ENCODE data around the gene FBXO45.
A peak's percentile ranks its signal among the peaks of the same experiment; 100 is the strongest.
"Not testable (repeated sequence)": the region's sequence is repeated elsewhere in the genome, so short reads cannot be mapped to it uniquely, and the experiment has no call there.

The FBXO45 gene

DNA sequence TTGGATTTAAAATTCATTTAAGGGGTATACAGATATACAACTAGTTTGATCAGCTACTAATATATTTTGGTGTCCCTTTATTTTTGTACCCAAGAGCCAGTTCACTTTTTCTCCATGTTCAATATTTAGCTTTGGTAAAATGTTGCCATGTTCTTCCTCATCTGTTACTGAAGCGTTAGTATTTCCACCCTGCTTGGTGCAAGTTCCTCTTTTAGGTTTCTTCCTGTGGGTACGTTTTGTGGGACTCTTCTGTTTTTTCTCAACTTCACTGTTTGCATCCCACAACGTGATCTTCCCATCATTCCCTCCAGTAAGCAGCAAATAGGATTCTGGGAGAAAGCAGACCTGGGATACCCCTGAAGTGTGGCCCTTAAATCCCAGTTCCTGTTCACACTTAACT is 14.3 kb upstream of the FBXO45 start:
- WGBS, 2 experiments: 85 to 92% methylated on average over 3 of the region's 3 CpGs

DNA sequence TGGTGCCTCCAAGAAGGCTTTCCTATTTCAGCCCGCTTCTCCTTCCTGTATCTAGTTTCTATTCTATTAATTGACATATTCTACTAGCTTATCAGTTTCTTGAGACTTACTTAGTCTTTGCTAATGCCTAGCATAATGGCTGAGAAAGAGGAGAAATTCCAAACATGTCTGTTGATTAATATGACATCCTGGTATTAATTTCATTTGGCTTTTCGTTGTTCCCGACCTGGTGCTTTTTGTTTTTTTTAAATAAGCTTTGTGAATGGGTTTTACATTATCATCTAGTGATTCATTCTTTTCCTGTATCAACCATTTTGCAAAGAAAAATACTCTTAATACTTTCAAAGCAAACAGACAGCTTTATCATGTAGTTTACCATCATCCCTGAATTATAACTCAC is 13.2 kb upstream of the FBXO45 start:
- Histone ChIP-seq H3K4me3 (ENCODE audit: insufficient read depth, low read depth, low read length) (no peak overlapping the region), H3K27ac (ENCODE audit: insufficient read depth, low read depth, low read length, poor library complexity, severe bottlenecking) (no peak overlapping the region), H3K4me1 (ENCODE audit: control insufficient read depth, insufficient read depth, low read length) (no peaks in the 10 kb centered on the region), H3K9me3 (ENCODE audit: control insufficient read depth, low read length) (no peaks in the 10 kb centered on the region), H3K27me3 (ENCODE audit: control insufficient read depth, insufficient read depth, low read length, poor library complexity, severe bottlenecking) (no peaks in the 10 kb centered on the region), H3K36me3 (ENCODE audit: control insufficient read depth, insufficient read depth, low read length) (no peaks in the 10 kb centered on the region)
- 92% methylated on average over 3 of the region's 3 CpGs; no CpG with 5 or more reads in 1 of the 2 experiments for WGBS, 2 experiments

More for the DNA sequence above, 14.3 kb upstream of the FBXO45 start:
- no peak overlapping the region for H3K27ac ChIP-seq (ENCODE audit: insufficient read depth, low read depth, low read length, poor library complexity, severe bottlenecking)
- H3K9me3 ChIP-seq (ENCODE audit: control insufficient read depth, low read length): no peaks in the 10 kb centered on the region
- H3K36me3 ChIP-seq (ENCODE audit: control insufficient read depth, insufficient read depth, low read length): no peaks in the 10 kb centered on the region
- no peaks in the 10 kb centered on the region for H3K27me3 ChIP-seq (ENCODE audit: control insufficient read depth, insufficient read depth, low read length, poor library complexity, severe bottlenecking)
- H3K4me3 ChIP-seq (ENCODE audit: insufficient read depth, low read depth, low read length): no peak overlapping the region
- H3K4me1 ChIP-seq (ENCODE audit: control insufficient read depth, insufficient read depth, low read length): no peaks in the 10 kb centered on the region

DNA sequence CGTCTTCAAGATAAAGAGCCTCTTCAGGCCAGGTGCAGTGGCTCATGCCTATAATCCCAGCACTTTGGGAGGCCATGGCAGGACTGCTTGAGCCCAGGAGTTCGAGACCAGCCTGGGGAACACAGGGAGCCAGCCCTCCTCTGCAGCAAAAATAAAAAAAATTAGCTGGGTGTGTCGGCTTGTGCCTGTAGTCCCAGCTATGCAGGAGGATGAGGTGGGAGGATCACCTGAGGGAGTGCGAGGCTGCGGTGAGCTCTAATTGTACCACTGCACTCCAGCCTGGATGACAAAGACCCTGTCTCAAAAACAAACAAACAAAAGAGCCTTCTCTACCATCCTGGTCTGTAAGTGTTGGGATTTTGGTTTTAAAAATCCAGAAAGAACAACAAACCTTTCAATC is 11.2 kb upstream of the FBXO45 start:
- no peaks in the 10 kb centered on the region for H3K27me3 ChIP-seq (ENCODE audit: control insufficient read depth, insufficient read depth, low read length, poor library complexity, severe bottlenecking)
- no peak overlapping the region for H3K4me3 ChIP-seq (ENCODE audit: insufficient read depth, low read depth, low read length)
- H3K4me1 ChIP-seq (ENCODE audit: control insufficient read depth, insufficient read depth, low read length): no peaks in the 10 kb centered on the region
- 85 to 86% methylated on average over 4 to 5 of the region's 5 CpGs for WGBS, 2 experiments
- no peaks in the 10 kb centered on the region for H3K36me3 ChIP-seq (ENCODE audit: control insufficient read depth, insufficient read depth, low read length)
- no peak overlapping the region for H3K27ac ChIP-seq (ENCODE audit: insufficient read depth, low read depth, low read length, poor library complexity, severe bottlenecking)
- H3K9me3 ChIP-seq (ENCODE audit: control insufficient read depth, low read length): no peaks in the 10 kb centered on the region

DNA sequence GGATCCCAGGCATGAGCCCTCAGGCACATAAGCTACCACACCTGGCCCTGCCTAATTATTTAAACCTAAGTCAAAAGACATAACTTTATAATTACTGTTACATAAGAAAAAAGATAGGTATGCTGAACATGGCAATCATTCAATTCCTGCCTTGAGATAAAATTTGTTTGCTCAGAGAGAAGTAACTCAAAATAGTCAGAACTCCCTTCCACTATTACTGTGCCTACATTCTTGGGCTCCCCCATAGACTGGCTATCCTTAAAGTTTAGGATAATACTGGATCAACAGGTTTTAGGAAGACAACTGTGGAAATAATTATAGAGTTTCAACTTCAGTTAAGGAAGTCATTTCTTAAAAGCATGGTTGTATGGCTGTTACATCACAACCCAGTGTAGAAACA is 10.0 kb upstream of the FBXO45 start:
- no peaks in the 10 kb centered on the region for H3K9me3 ChIP-seq (ENCODE audit: control insufficient read depth, low read length)
- no peaks in the 10 kb centered on the region for H3K36me3 ChIP-seq (ENCODE audit: control insufficient read depth, insufficient read depth, low read length)
- no peaks in the 10 kb centered on the region for H3K4me1 ChIP-seq (ENCODE audit: control insufficient read depth, insufficient read depth, low read length)
- no peak overlapping the region for H3K4me3 ChIP-seq (ENCODE audit: insufficient read depth, low read depth, low read length)
- H3K27ac ChIP-seq (ENCODE audit: insufficient read depth, low read depth, low read length, poor library complexity, severe bottlenecking): no peak overlapping the region
- H3K27me3 ChIP-seq (ENCODE audit: control insufficient read depth, insufficient read depth, low read length, poor library complexity, severe bottlenecking): no peaks in the 10 kb centered on the region

DNA sequence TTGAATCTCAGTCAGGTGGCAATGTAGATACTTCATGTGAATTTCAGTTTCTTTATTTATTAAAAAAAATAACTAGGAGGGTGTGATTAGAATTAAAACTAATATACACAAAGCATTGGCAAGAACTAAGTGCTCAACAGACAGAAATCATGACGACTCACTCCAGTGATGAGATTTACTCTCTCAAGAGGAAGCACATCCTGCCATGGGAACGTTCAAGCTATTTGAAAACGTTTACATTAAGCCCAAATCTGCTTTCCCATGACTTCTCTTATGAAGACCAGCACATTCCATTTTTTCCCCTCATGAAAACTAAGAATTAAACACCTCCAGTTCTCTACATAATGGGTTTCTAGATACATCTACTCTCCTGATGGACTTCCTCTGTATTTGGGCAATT is 8.6 kb upstream of the FBXO45 start:
- H3K4me3 ChIP-seq (ENCODE audit: insufficient read depth, low read depth, low read length): no peak overlapping the region
- no peaks in the 10 kb centered on the region for H3K27me3 ChIP-seq (ENCODE audit: control insufficient read depth, insufficient read depth, low read length, poor library complexity, severe bottlenecking)
- H3K9me3 ChIP-seq (ENCODE audit: control insufficient read depth, low read length): no peaks in the 10 kb centered on the region
- no peak overlapping the region for H3K27ac ChIP-seq (ENCODE audit: insufficient read depth, low read depth, low read length, poor library complexity, severe bottlenecking)
- WGBS, 2 experiments: 86 to 93% methylated on average over 3 of the region's 3 CpGs
- H3K36me3 ChIP-seq (ENCODE audit: control insufficient read depth, insufficient read depth, low read length): no peaks in the 10 kb centered on the region
- H3K4me1 ChIP-seq (ENCODE audit: control insufficient read depth, insufficient read depth, low read length): no peaks in the 10 kb centered on the region

DNA sequence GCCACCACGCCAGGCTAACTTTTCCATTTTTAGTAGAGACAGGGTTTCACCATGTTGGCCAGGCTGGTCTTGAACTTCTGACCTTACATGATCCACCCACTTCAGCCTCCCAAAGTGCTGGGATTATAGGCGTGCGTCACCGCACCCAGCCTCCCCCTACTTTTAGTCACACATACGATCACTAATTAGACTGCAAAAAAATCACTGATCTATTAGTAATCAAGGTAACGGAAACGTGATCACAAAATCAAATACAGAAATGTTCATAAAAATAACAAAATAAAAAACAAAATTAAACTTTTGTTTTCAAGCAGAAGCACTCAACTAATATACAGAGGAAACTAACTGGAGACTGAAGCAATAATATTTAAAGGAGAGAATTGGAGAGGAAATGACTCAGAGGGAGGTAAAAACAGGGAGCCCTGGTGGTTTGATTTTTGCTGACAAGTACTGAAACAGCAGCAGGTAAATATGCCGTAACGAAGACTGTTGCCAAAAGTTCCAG is 4.7 kb upstream of the FBXO45 start:
- Histone ChIP-seq H3K4me3 (ENCODE audit: insufficient read depth, low read depth, low read length) (no peak overlapping the region), H3K9me3 (ENCODE audit: control insufficient read depth, low read length) (no peaks in the 10 kb centered on the region), H3K4me1 (ENCODE audit: control insufficient read depth, insufficient read depth, low read length) (no peaks in the 10 kb centered on the region), H3K27me3 (ENCODE audit: control insufficient read depth, insufficient read depth, low read length, poor library complexity, severe bottlenecking) (no peaks in the 10 kb centered on the region), H3K36me3 (ENCODE audit: control insufficient read depth, insufficient read depth, low read length) (no peaks in the 10 kb centered on the region), H3K27ac (ENCODE audit: insufficient read depth, low read depth, low read length, poor library complexity, severe bottlenecking) (no peak overlapping the region)
- whole genome bisulfite sequencing, 2 experiments: 88 to 96% methylated on average over 9 of the region's 9 CpGs

DNA sequence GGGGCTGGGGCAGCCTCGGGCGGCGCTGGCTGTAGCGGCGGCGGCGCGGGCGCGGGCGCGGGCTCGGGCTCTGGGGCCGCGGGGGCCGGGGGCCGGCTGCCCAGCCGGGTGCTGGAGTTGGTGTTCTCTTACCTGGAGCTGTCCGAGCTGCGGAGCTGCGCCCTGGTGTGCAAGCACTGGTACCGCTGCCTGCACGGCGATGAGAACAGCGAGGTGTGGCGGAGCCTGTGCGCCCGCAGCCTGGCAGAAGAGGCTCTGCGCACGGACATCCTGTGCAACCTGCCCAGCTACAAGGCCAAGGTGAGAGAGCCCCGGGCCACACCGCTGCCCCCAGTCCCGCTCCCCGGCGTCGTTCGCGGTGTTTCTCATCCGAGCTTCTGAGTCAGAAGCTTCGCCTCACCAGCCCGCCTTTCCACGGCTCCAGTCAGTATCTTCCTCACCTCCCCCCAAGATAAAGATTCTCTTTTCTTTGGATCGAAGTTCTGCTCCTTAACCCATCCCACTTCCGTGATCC is 600 bp downstream of the FBXO45 start:
- peak overlapping the region; percentile 75 for H3K27ac ChIP-seq (ENCODE audit: insufficient read depth, low read depth, low read length, poor library complexity, severe bottlenecking)
- WGBS, 2 experiments: 1% methylated on average over 44 of the region's 44 CpGs
- H3K9me3 ChIP-seq (ENCODE audit: control insufficient read depth, low read length): no peaks in the 10 kb centered on the region
- H3K4me1 ChIP-seq (ENCODE audit: control insufficient read depth, insufficient read depth, low read length): peaks cover 5% of the 10 kb centered on the region
- peak overlapping the region; percentile 78 for H3K4me3 ChIP-seq (ENCODE audit: insufficient read depth, low read depth, low read length)
- no peaks in the 10 kb centered on the region for H3K27me3 ChIP-seq (ENCODE audit: control insufficient read depth, insufficient read depth, low read length, poor library complexity, severe bottlenecking)
- H3K36me3 ChIP-seq (ENCODE audit: control insufficient read depth, insufficient read depth, low read length): no peaks in the 10 kb centered on the region

DNA sequence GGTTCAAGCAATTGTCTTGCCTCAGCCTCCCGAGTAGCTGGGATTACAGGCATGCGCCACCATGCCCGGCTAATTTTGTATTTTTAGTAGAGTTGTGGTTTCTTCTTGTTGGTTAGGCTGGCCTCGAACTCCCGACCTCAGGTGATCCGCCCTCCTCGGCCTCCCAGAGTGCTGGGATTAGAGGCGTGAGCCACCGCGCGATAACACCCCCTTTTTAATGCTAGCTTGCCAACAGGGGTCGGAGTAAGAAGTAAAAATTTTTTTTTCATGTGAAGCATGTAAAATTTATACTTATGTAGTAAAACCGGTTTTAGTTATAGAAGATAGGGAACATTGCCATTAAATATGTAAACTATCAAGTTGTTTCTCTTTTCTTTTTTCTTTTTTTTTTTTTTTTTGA is 1.9 kb downstream of the FBXO45 start:
- 94 to 95% methylated on average over 12 to 13 of the region's 13 CpGs for WGBS, 2 experiments
- not testable (repeated sequence) for H3K36me3 ChIP-seq (ENCODE audit: control insufficient read depth, insufficient read depth, low read length); H3K27ac ChIP-seq (ENCODE audit: insufficient read depth, low read depth, low read length, poor library complexity, severe bottlenecking); H3K9me3 ChIP-seq (ENCODE audit: control insufficient read depth, low read length); H3K4me3 ChIP-seq (ENCODE audit: insufficient read depth, low read depth, low read length); H3K4me1 ChIP-seq (ENCODE audit: control insufficient read depth, insufficient read depth, low read length); H3K27me3 ChIP-seq (ENCODE audit: control insufficient read depth, insufficient read depth, low read length, poor library complexity, severe bottlenecking)

DNA sequence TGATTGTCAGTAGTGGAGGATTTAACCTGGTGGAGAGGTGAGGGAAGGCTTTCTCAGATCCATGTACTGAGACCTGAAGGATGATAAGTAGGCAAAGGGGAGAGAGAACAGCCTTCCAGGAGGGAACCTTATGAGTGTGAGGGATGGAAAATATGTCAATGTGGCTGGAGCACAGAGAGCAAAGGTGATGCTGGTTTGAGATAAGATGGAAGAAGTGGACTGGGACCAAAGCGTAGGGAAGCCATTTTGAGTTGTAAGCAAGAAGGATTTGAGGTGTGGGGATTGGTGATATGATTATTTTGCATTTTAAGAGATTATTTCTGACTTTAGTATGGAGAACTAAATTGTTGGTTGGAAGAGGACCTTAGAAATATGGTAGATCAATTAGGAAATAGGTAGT is 3.9 kb downstream of the FBXO45 start:
- H3K27ac ChIP-seq (ENCODE audit: insufficient read depth, low read depth, low read length, poor library complexity, severe bottlenecking): no peak overlapping the region
- H3K9me3 ChIP-seq (ENCODE audit: control insufficient read depth, low read length): no peaks in the 10 kb centered on the region
- H3K36me3 ChIP-seq (ENCODE audit: control insufficient read depth, insufficient read depth, low read length): no peaks in the 10 kb centered on the region
- H3K4me3 ChIP-seq (ENCODE audit: insufficient read depth, low read depth, low read length): no peak overlapping the region
- H3K4me1 ChIP-seq (ENCODE audit: control insufficient read depth, insufficient read depth, low read length): peaks cover 5% of the 10 kb centered on the region
- WGBS, 2 experiments: 46 to 52% methylated on average over 1 of the region's 1 CpG
- H3K27me3 ChIP-seq (ENCODE audit: control insufficient read depth, insufficient read depth, low read length, poor library complexity, severe bottlenecking): no peaks in the 10 kb centered on the region

DNA sequence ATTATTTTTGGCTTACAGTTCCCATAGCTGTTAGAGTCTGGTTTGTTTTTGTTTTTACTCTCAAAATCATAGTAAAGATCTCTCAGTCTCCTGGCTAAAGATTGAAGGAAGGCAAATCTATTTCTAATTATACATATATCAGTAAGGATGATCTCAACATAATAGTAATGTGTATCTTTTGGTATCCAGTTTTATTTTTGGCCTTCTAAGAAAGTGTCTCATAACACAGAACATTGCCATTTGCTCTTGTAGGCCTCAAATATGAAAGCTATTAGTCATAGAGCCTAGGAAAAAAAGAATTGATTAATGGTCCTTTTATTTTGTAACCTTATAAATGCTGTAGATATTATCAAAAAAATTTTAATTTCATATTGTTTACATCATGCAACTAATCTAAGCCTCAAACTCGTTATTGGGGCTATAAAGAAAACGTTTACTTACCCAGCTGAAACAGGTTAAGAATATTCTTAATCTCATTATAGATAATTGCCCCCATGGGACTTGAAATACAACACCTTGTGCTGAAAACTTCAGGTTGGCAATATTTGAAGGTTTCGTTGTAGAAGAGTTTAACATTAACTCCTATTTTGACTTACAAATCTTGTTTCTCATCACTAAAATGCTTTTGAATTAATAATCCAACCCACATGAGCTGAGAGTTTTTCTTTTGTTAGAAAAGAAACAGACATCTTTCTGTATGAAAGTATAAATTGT is 16.7 kb downstream of the FBXO45 start:
- WGBS, 2 experiments: 98 to 100% methylated on average over 3 of the region's 3 CpGs
- Histone ChIP-seq H3K4me3 (ENCODE audit: insufficient read depth, low read depth, low read length) (no peak overlapping the region), H3K36me3 (ENCODE audit: control insufficient read depth, insufficient read depth, low read length) (peaks cover 9% of the 10 kb centered on the region), H3K9me3 (ENCODE audit: control insufficient read depth, low read length) (no peaks in the 10 kb centered on the region), H3K4me1 (ENCODE audit: control insufficient read depth, insufficient read depth, low read length) (no peaks in the 10 kb centered on the region), H3K27ac (ENCODE audit: insufficient read depth, low read depth, low read length, poor library complexity, severe bottlenecking) (no peak overlapping the region), H3K27me3 (ENCODE audit: control insufficient read depth, insufficient read depth, low read length, poor library complexity, severe bottlenecking) (no peaks in the 10 kb centered on the region)

Data from ectodermal cell (in vitro differentiated cells).